Measurements from ENCODE around the gene LRRC27. TPM values are rescaled to one million over a fixed set of nuclear protein-coding genes. Genes with fewer than 3 reads are reported as not detected.

Gene LRRC27
- total RNA-seq, 1 donor from 2014 or later: 13.8 TPM

DNA sequence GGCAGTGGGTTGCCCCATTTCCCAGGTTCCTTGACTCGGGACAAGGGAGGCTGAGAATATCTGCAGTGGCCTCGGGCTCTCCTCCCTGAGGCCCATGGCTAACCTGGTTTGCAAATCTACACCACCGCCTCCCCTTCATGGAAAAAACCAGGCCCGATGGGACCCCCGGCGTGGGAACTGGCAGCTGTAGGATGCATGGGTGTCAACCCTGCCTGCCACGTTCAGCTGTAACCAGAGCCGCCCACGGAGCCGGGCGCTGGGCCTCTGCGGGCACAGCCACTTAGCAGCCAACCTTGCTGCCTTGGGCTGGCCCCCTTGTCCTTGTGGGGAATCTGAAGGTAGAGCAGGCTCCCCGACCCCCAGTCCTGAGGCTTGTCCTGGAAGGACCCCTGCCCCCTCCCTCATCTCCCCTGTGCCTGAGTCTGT is 66.6 kb downstream of the LRRC27 start:
- Mint-ChIP-seq H3K27me3 (ENCODE audit: unreplicated experiment) (peaks cover 2% of the 10 kb centered on the region), H3K4me1 (ENCODE audit: low read depth, unreplicated experiment) (peaks cover 10% of the 10 kb centered on the region), H3K9me3 (ENCODE audit: unreplicated experiment) (peaks cover 8% of the 10 kb centered on the region), H3K36me3 (ENCODE audit: unreplicated experiment) (no peaks in the 10 kb centered on the region), H3K4me3 (ENCODE audit: unreplicated experiment) (peak overlapping the region; percentile 57), H3K27ac (ENCODE audit: unreplicated experiment) (no peak overlapping the region)
- DNase-seq: peak; percentile 31
- TF ChIP-seq, protein P1, sequence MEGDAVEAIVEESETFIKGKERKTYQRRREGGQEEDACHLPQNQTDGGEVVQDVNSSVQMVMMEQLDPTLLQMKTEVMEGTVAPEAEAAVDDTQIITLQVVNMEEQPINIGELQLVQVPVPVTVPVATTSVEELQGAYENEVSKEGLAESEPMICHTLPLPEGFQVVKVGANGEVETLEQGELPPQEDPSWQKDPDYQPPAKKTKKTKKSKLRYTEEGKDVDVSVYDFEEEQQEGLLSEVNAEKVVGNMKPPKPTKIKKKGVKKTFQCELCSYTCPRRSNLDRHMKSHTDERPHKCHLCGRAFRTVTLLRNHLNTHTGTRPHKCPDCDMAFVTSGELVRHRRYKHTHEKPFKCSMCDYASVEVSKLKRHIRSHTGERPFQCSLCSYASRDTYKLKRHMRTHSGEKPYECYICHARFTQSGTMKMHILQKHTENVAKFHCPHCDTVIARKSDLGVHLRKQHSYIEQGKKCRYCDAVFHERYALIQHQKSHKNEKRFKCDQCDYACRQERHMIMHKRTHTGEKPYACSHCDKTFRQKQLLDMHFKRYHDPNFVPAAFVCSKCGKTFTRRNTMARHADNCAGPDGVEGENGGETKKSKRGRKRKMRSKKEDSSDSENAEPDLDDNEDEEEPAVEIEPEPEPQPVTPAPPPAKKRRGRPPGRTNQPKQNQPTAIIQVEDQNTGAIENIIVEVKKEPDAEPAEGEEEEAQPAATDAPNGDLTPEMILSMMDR (IDR thresholded peaks at IDR 0.05; ENCODE audit: partially characterized antibody, unreplicated experiment): no peak

GRCh38 chr10:132399117-132400035 is 67.4 kb downstream of the LRRC27 start:
- Mint-ChIP-seq H3K36me3 (ENCODE audit: unreplicated experiment) (no peaks in the 10 kb centered on the region), H3K27ac (ENCODE audit: unreplicated experiment) (no peak overlapping the region), H3K4me1 (ENCODE audit: low read depth, unreplicated experiment) (peaks cover 10% of the 10 kb centered on the region), H3K4me3 (ENCODE audit: unreplicated experiment) (peak overlapping the region; percentile 57), H3K9me3 (ENCODE audit: unreplicated experiment) (peaks cover 7% of the 10 kb centered on the region), H3K27me3 (ENCODE audit: unreplicated experiment) (peaks cover 2% of the 10 kb centered on the region)
- DNase-seq: peak; percentile 18
- TF ChIP-seq, protein P1 (IDR thresholded peaks at IDR 0.05; ENCODE audit: partially characterized antibody, unreplicated experiment): no peak

GRCh38 chr10:132400041-132400546 is 68.1 kb downstream of the LRRC27 start:
- Mint-ChIP-seq H3K27me3 (ENCODE audit: unreplicated experiment) (peaks cover 2% of the 10 kb centered on the region), H3K36me3 (ENCODE audit: unreplicated experiment) (no peaks in the 10 kb centered on the region), H3K4me3 (ENCODE audit: unreplicated experiment) (no peak overlapping the region), H3K27ac (ENCODE audit: unreplicated experiment) (no peak overlapping the region), H3K4me1 (ENCODE audit: low read depth, unreplicated experiment) (peaks cover 10% of the 10 kb centered on the region), H3K9me3 (ENCODE audit: unreplicated experiment) (peaks cover 7% of the 10 kb centered on the region)
- peak; percentile 16 for DNase-seq
- TF ChIP-seq, protein P1 (IDR thresholded peaks at IDR 0.05; ENCODE audit: partially characterized antibody, unreplicated experiment): no peak

DNA sequence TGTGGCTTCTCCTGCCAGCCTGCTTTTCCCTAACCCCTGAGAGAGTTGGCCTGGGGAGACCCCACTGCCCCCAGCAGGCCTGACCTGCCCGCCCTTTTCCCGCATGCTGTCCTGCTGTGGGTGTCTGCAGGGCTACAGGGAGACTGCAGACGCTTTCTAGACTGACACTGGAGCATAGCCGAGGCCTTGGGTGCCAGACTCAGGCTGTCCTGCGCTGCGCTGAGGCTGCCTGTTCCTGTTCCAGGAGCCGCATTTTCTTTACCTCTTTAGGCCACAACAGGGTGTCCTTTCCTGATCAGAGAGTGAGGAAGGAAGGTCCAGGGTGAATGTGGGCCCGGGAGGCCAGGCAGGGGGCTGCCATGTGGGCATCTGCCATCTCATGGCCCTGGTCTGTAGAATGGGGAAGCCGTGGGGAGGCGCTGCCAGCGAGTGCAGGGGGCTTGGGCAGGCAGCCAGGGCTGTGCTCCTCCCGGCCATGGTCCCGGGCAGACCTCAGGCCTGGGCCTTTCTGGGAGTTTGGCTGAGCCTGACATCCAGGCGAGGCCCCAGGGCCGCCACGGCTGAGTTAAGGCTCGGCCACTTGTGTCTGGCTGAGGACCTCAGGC is 68.7 kb downstream of the LRRC27 start:
- Mint-ChIP-seq H3K9me3 (ENCODE audit: unreplicated experiment) (peaks cover 7% of the 10 kb centered on the region), H3K27me3 (ENCODE audit: unreplicated experiment) (peaks cover 2% of the 10 kb centered on the region), H3K4me3 (ENCODE audit: unreplicated experiment) (peak overlapping the region; percentile 30), H3K27ac (ENCODE audit: unreplicated experiment) (no peak overlapping the region), H3K36me3 (ENCODE audit: unreplicated experiment) (peaks cover under 1% of the 10 kb centered on the region), H3K4me1 (ENCODE audit: low read depth, unreplicated experiment) (peaks cover 10% of the 10 kb centered on the region)
- TF ChIP-seq, protein P1 (IDR thresholded peaks at IDR 0.05; ENCODE audit: partially characterized antibody, unreplicated experiment): no peak
- DNase-seq: peak; percentile 26
